H1 (cell line): ENCODE measurements around the gene TLX1. TPM values are rescaled to one million over a fixed set of nuclear protein-coding genes. Genes with fewer than 3 reads are reported as not detected.

Source experiments
- CTCF ChIA-PET: fragments of 300-600 bp; sonication (Branson Sonifier 250); formaldehyde crosslinking; loops from one replicate; lab custom pipeline; 2021; ENCODE audit not compliant: partially characterized antibody; lab: Charles Lee
- POLR2A ChIA-PET: fragments of 300-600 bp; sonication (Branson Sonifier 250); formaldehyde crosslinking; loops from one replicate; lab custom pipeline; 2021; ENCODE audit warnings: inconsistent platforms; ENCODE audit not compliant: partially characterized antibody; lab: Charles Lee
- DNase-seq, 2 experiments: peaks; one replicate each; pipeline versions ENCODE4 v3.0.0 to v3.0.0-alpha.2; 2010 to 2022; ENCODE audit warnings: low spot score in 2 of 2, low read depth in 1 of 2, mixed read lengths in 1 of 2
- FAIRE-seq: peaks from 2 replicates; lab custom pipeline; 2011; peaks lifted over from hg19 to GRCh38; lab: Jason Lieb, UNC
- H2AFZ ChIP-seq: 2 replicates; pipeline ENCODE4 v1.8.1; 2012; ENCODE audit warnings: low read length, inconsistent platforms
- H2AK5ac ChIP-seq: 2 replicates; pipeline ENCODE4 v1.6.1; 2013; ENCODE audit warnings: low read depth, low read length
- H2BK120ac ChIP-seq: replicated peaks from 2 replicates; pipeline ENCODE3; 2013; ENCODE audit warnings: low read depth, low read length, inconsistent platforms
- H2BK12ac ChIP-seq: 2 replicates; pipeline ENCODE4 v1.6.1; 2013; ENCODE audit warnings: low read depth, low read length
- H2BK15ac ChIP-seq: 2 replicates; pipeline ENCODE4 v1.6.1; 2013; ENCODE audit warnings: low read length
- H2BK20ac ChIP-seq: 2 replicates; pipeline ENCODE4 v1.6.1; 2013; ENCODE audit warnings: low read length
- H2BK5ac ChIP-seq: 2 replicates; pipeline ENCODE4 v1.6.1; 2013; ENCODE audit warnings: low read depth, low read length
- H3K14ac ChIP-seq: 2 replicates; pipeline ENCODE4 v1.6.1; 2013; ENCODE audit warnings: inconsistent platforms; ENCODE audit not compliant: insufficient read length
- H3K18ac ChIP-seq: 2 replicates; pipeline ENCODE4 v1.6.1; 2013; ENCODE audit warnings: low read length; ENCODE audit errors: extremely low read depth
- H3K23ac ChIP-seq: 2 replicates; pipeline ENCODE4 v1.6.1; 2013; ENCODE audit warnings: inconsistent platforms; ENCODE audit not compliant: insufficient read length
- H3K23me2 ChIP-seq: 2 replicates; pipeline ENCODE4 v1.6.1; 2013; ENCODE audit warnings: low read depth, low read length
- H3K27ac ChIP-seq: 2 replicates; pipeline ENCODE4 v1.6.1; 2011; ENCODE audit warnings: low read depth, low read length, inconsistent platforms
- H3K27me3 ChIP-seq, 4 experiments: replicated peaks in 1 of 4; 1 replicate in 1 of 4; 2 replicates in 3 of 4; pipeline versions ENCODE4 v1.6.1 to v1.8.1; 2011 to 2013; ENCODE audit warnings: low read length in 3 of 4, mild to moderate bottlenecking in 3 of 4, inconsistent platforms in 2 of 4, mixed read lengths in 2 of 4, moderate library complexity in 1 of 4; ENCODE audit not compliant: control insufficient read depth in 3 of 4, insufficient read depth in 3 of 4; ENCODE audit errors: extremely low read depth in 1 of 4
- H3K36me3 ChIP-seq, 4 experiments: 2 replicates each; pipeline versions ENCODE4 v1.6.1 to v1.8.1; 2011 to 2013; ENCODE audit warnings: mild to moderate bottlenecking in 4 of 4, low read length in 3 of 4, moderate library complexity in 2 of 4, control low read depth in 1 of 4, inconsistent platforms in 1 of 4; ENCODE audit not compliant: insufficient read depth in 4 of 4, control insufficient read depth in 2 of 4
- H3K4ac ChIP-seq: replicated peaks from 2 replicates; pipeline ENCODE3; 2013; ENCODE audit warnings: low read length, low read depth, mixed read lengths, inconsistent platforms; ENCODE audit not compliant: insufficient read length
- H3K4me1 ChIP-seq, 4 experiments: replicated peaks in 1 of 4; 1 replicate in 1 of 4; 2 replicates in 3 of 4; pipeline versions ENCODE4 v1.6.1 to v1.8.1; 2011 to 2013; ENCODE audit warnings: low read length in 3 of 4, inconsistent platforms in 2 of 4, mixed read lengths in 1 of 4; ENCODE audit not compliant: insufficient read depth in 4 of 4, control insufficient read depth in 3 of 4
- H3K4me2 ChIP-seq, 2 experiments: 2 replicates each; pipeline versions ENCODE4 v1.6.1 to v1.8.1; 2011 to 2013; ENCODE audit warnings: low read depth in 2 of 2, low read length in 2 of 2, control low read depth in 1 of 2, inconsistent platforms in 1 of 2, mild to moderate bottlenecking in 1 of 2; ENCODE audit not compliant: insufficient read depth in 1 of 2
- H3K4me3 ChIP-seq, 4 experiments: fragments of 200-600, 300-600 bp in 1 of 4; sonication (generic), shearing (Covaris generic), sonication (Bioruptor Twin) in 1 of 4; 2 replicates each; pipeline versions ENCODE4 v1.5.1 to v1.8.1; 2011 to 2016; ENCODE audit warnings: low read length in 4 of 4, low read depth in 3 of 4, control low read depth in 2 of 4, inconsistent platforms in 2 of 4, mild to moderate bottlenecking in 2 of 4, mixed read lengths in 1 of 4, moderate library complexity in 1 of 4; ENCODE audit not compliant: insufficient read depth in 2 of 4; ENCODE audit errors: extremely low read depth in 1 of 4
- H3K56ac ChIP-seq: replicated peaks from 2 replicates; pipeline ENCODE3; 2013; ENCODE audit warnings: low read depth, mild to moderate bottlenecking, mixed read lengths, low read length, inconsistent platforms; ENCODE audit not compliant: insufficient read length
- H3K79me1 ChIP-seq: 2 replicates; pipeline ENCODE4 v1.6.1; 2013; ENCODE audit warnings: low read depth, low read length, control low read depth
- H3K79me2 ChIP-seq, 2 experiments: 2 replicates each; pipeline versions ENCODE4 v1.6.1 to v1.8.1; 2012 to 2013; ENCODE audit warnings: low read length in 2 of 2, mild to moderate bottlenecking in 2 of 2, inconsistent platforms in 1 of 2; ENCODE audit not compliant: insufficient read depth in 2 of 2, control insufficient read depth in 1 of 2
- H3K9ac ChIP-seq, 4 experiments: replicated peaks in 1 of 4; 1 replicate in 1 of 4; 2 replicates in 3 of 4; pipeline versions ENCODE4 v1.6.1 to v1.8.1; 2011 to 2013; ENCODE audit warnings: low read depth in 3 of 4, low read length in 3 of 4, control low read depth in 2 of 4, mild to moderate bottlenecking in 2 of 4, moderate library complexity in 2 of 4, inconsistent platforms in 1 of 4; ENCODE audit errors: extremely low read depth in 1 of 4
- H3K9me3 ChIP-seq, 2 experiments: 2 replicates each; pipeline versions ENCODE4 v1.6.1 to v1.8.1; 2012 to 2013; ENCODE audit warnings: mild to moderate bottlenecking in 2 of 2, moderate library complexity in 2 of 2, control low read depth in 1 of 2, inconsistent platforms in 1 of 2, low read depth in 1 of 2, low read length in 1 of 2, mixed read lengths in 1 of 2; ENCODE audit not compliant: insufficient read depth in 2 of 2
- H4K20me1 ChIP-seq, 2 experiments: replicated peaks in 1 of 2; 2 replicates each; pipeline versions ENCODE3 to v1.8.1; 2011 to 2013; ENCODE audit warnings: inconsistent platforms in 2 of 2, low read length in 2 of 2, mild to moderate bottlenecking in 1 of 2; ENCODE audit not compliant: insufficient read depth in 2 of 2, control insufficient read depth in 1 of 2
- H4K5ac ChIP-seq: 2 replicates; pipeline ENCODE4 v1.6.1; 2013; ENCODE audit warnings: low read length, low read depth, mixed read lengths, inconsistent platforms; ENCODE audit not compliant: insufficient read length
- H4K8ac ChIP-seq: 2 replicates; pipeline ENCODE4 v1.8.0; 2013; ENCODE audit warnings: mild to moderate bottlenecking, moderate library complexity, low read length, inconsistent platforms; ENCODE audit not compliant: insufficient read depth; ENCODE audit errors: extremely low read depth
- H4K91ac ChIP-seq: replicated peaks from 2 replicates; pipeline ENCODE3; 2013; ENCODE audit warnings: low read length, mixed read lengths, inconsistent platforms; ENCODE audit not compliant: insufficient read length
- CEBPB ChIP-seq: IDR thresholded peaks from 2 replicates; pipeline ENCODE4 v1.6.1; 2012; ENCODE audit warnings: low read depth, low read length
- CTBP2 ChIP-seq: IDR thresholded peaks from 2 replicates; pipeline ENCODE4 v1.7.0; 2011; ENCODE audit warnings: borderline replicate concordance, mild to moderate bottlenecking, moderate library complexity, mixed read lengths, low read length; ENCODE audit not compliant: insufficient read depth, insufficient read length
- EP300 ChIP-seq, 2 experiments: IDR thresholded peaks; 1 replicate in 1 of 2; 2 replicates in 1 of 2; pipeline ENCODE4 v1.6.1; 2011 to 2012; ENCODE audit warnings: low read depth in 2 of 2, low read length in 2 of 2, mild to moderate bottlenecking in 2 of 2, borderline replicate concordance in 1 of 2, inconsistent platforms in 1 of 2, moderate library complexity in 1 of 2
- GABPA ChIP-seq: IDR thresholded peaks from 2 replicates; pipeline ENCODE4 v1.6.1; 2011; ENCODE audit warnings: mild to moderate bottlenecking, low read length, moderate library complexity, borderline replicate concordance; ENCODE audit not compliant: insufficient read depth
- HDAC6 ChIP-seq: IDR thresholded peaks from one replicate; pipeline ENCODE4 v1.7.1; 2012; ENCODE audit warnings: low read depth, mild to moderate bottlenecking, inconsistent platforms, low read length, moderate library complexity
- KDM1A ChIP-seq: fragments of 200-600, 300-600 bp; sonication (generic); IDR thresholded peaks from 2 replicates; pipeline ENCODE4 v1.7.1; 2016; ENCODE audit warnings: mild to moderate bottlenecking, low read length, borderline replicate concordance
- KDM5A ChIP-seq: fragments of 200-600 bp; IDR thresholded peaks from 2 replicates; pipeline ENCODE4 v1.7.1; 2012; ENCODE audit warnings: mild to moderate bottlenecking, low read length, inconsistent platforms, mixed read lengths
- NRF1 ChIP-seq: IDR thresholded peaks from 2 replicates; pipeline ENCODE4 v1.6.1; 2011; ENCODE audit warnings: mild to moderate bottlenecking, low read depth, low read length, improper control_type of control experiment
- SAP30 ChIP-seq: fragments of 300-600 bp; sonication (generic); IDR thresholded peaks from 2 replicates; pipeline ENCODE4 v1.7.1; 2012; ENCODE audit warnings: low read length, moderate library complexity, mild to moderate bottlenecking, inconsistent platforms; ENCODE audit not compliant: insufficient read depth, insufficient replicate concordance
- TAF1 ChIP-seq: IDR thresholded peaks from 2 replicates; pipeline ENCODE4 v1.6.1; 2011; ENCODE audit warnings: mild to moderate bottlenecking, low read depth, low read length
- TCF12 ChIP-seq: IDR thresholded peaks from 2 replicates; pipeline ENCODE4 v1.6.1; 2011; ENCODE audit warnings: low read depth, mild to moderate bottlenecking, low read length
- WGBS, 2 experiments: shearing (Covaris generic) in 1 of 2; methylation state at CpG; one replicate each; pipeline versions ENCODE4 v1.1.6 to v1.1.7; 2013 to 2015; ENCODE audit warnings: low lambda C conversion rate in 2 of 2, mixed read lengths in 2 of 2, inconsistent platforms in 1 of 2, low coverage in 1 of 2, missing lambda C conversion rate in 1 of 2; ENCODE audit not compliant: insufficient replicate concordance in 2 of 2, insufficient coverage in 1 of 2, insufficient read length in 1 of 2; ENCODE audit errors: extremely low coverage in 1 of 2, missing lambda C conversion rate in 1 of 2; 5-methylcytosine and 5-hydroxymethylcytosine counted together
- polyA plus RNA-seq, 7 experiments: library from polyadenylated mRNA; depleted of rRNA in 3 of 7; stranded (reverse) in 5 of 7; unstranded in 2 of 7; fragments of >200 nt in 5 of 7; fragments of 200-250 nt in 2 of 7; gene quantifications; 1 replicate in 5 of 7; 2 replicates in 1 of 7; 4 replicates in 1 of 7; pipeline versions ENCODE4 v1.2.1 to v1.2.3, GENCODE V29; 2011 to 2013; ENCODE audit warnings: missing spikeins in 2 of 7, mixed read lengths in 2 of 7
- total RNA-seq: library from RNA; stranded (reverse); fragmentation: NEBNext Ultra II Directional; extraction: Animal tissue kit (Norgen Biotek cat#: 25700); gene quantifications from 2 replicates; pipeline ENCODE4 v1.2.1, GENCODE V29; 2021

The TLX1 gene
- total and polyA plus RNA-seq, 2 of the 8 experiments (the other 6 are each of a cell fraction or from before 2014, with no cell fraction given) = not detected

- H3K4me2 ChIP-seq = peak overlapping the region in 1 of 2 experiments; percentile 28; a peak in 1 of 4 replicates
- peak overlapping the region; percentile 38 for H2BK120ac ChIP-seq
- no peak overlapping the region for H2AFZ ChIP-seq
- no peaks in the 10 kb centered on the region for H3K9me3 ChIP-seq
- H3K9ac ChIP-seq = no peak overlapping the region
- H4K8ac ChIP-seq = peak overlapping the region; percentile 85; the same call in 1 of the 2 replicates
- CTCF ChIA-PET = interaction anchor here (0.5 to 59.5 kb wide), 25 partner anchors 11 to 476 kb away, joined by 3 to 2176 read pairs (median 5); partner anchors contain the start of genes KAZALD1, PDZD7 and SFXN3
- POLR2A ChIA-PET = interaction anchor here (0.8 to 1.2 kb wide), 3 partner anchors 21 to 76 kb away, joined by 3 to 5 read pairs (median 3); no protein-coding TSS in a partner anchor
- FAIRE-seq = no peak
- H4K91ac ChIP-seq = peak overlapping the region; percentile 47
- H2BK12ac ChIP-seq = no peak overlapping the region
- H3K23me2 ChIP-seq = peaks cover 2% of the 10 kb centered on the region; the same call in 1 of the 2 replicates
- H3K27me3 ChIP-seq = peaks cover 0 to 21% (median 10%) of the 10 kb centered on the region in 4 experiments; a peak in 4 of 7 replicates
- no peak overlapping the region for H3K14ac ChIP-seq
- peak overlapping the region in 1 of 4 experiments; percentile 19; a peak in 1 of 8 replicates for H3K4me3 ChIP-seq
- H3K4me1 ChIP-seq = peaks cover 3 to 15% (median 8%) of the 10 kb centered on the region in 4 experiments; a peak in 5 of 7 replicates
- H3K79me2 ChIP-seq = no peaks in the 10 kb centered on the region
- H3K56ac ChIP-seq = no peak overlapping the region
- no peaks in the 10 kb centered on the region for H3K79me1 ChIP-seq
- no peak overlapping the region for H2BK20ac ChIP-seq
- H3K36me3 ChIP-seq = no peaks in the 10 kb centered on the region
- no peak overlapping the region for H3K23ac ChIP-seq
- no peak overlapping the region for H2BK5ac ChIP-seq
- WGBS, 2 experiments = 92% methylated on average over 6 of the region's 6 CpGs; no CpG with 5 or more reads in 1 of the 2 experiments
- no peak overlapping the region for H3K27ac ChIP-seq
- H3K18ac ChIP-seq = no peak overlapping the region
- no peaks in the 10 kb centered on the region for H4K20me1 ChIP-seq
- H2BK15ac ChIP-seq = no peak overlapping the region
- no peak overlapping the region for H4K5ac ChIP-seq
- no peak for DNase-seq
- no peak overlapping the region for H2AK5ac ChIP-seq
- peak overlapping the region; percentile 93 for H3K4ac ChIP-seq
- no peak for TF ChIP-seq EP300 (IDR thresholded peaks at IDR 0.05; ENCODE audit: borderline replicate concordance in 1 of 2, low read depth in 2 of 2, low read length in 2 of 2)
- TF ChIP-seq SAP30 = no peak
- TF ChIP-seq NRF1 = no peak
- TF ChIP-seq KDM5A = no peak
- no peak for TF ChIP-seq KDM1A
- TF ChIP-seq GABPA = no peak
- no peak for TF ChIP-seq CEBPB
- TF ChIP-seq TAF1 = no peak
- TF ChIP-seq TCF12 = no peak
- no peak for TF ChIP-seq CTBP2
- TF ChIP-seq HDAC6 = no peak
These were observed 36.1 kb upstream of the TLX1 start for GRCh38 chr10:101095004-101095403.
